Neural progenitor cell (in vitro differentiated cells): ENCODE measurements around the gene HAO2. TPM values are rescaled to one million over a fixed set of nuclear protein-coding genes. Genes with fewer than 3 reads are reported as not detected.

Experiments used
- DNase-seq: peaks from one replicate; pipeline ENCODE4 v3.0.0-alpha.2; 2016; ENCODE audit warnings: low spot score
- H2AFZ ChIP-seq: fragments of 200-600 bp; sonication (generic); replicated peaks from 2 replicates; pipeline ENCODE4 v1.6.1; 2016; ENCODE audit warnings: antibody characterized with exemption
- H3F3A ChIP-seq: fragments of 200-600 bp; sonication (generic); 2 replicates; pipeline ENCODE4 v1.6.1; 2016; ENCODE audit warnings: antibody characterized with exemption, low read depth
- H3K27ac ChIP-seq: fragments of 200-600 bp; sonication (generic); 2 replicates; pipeline ENCODE4 v1.5.1; 2016; ENCODE audit warnings: mild to moderate bottlenecking
- H3K27me3 ChIP-seq: fragments of 200-600 bp; sonication (generic); 2 replicates; pipeline ENCODE4 v1.6.1; 2016; ENCODE audit warnings: mild to moderate bottlenecking, moderate library complexity
- H3K36me3 ChIP-seq: fragments of 200-600 bp; sonication (generic); 2 replicates; pipeline ENCODE4 v1.5.1; 2016
- H3K4me1 ChIP-seq: fragments of 200-600 bp; sonication (generic); 2 replicates; pipeline ENCODE4 v1.6.1; 2016; ENCODE audit warnings: mixed run types
- H3K4me2 ChIP-seq: fragments of 200-600 bp; sonication (generic); 2 replicates; pipeline ENCODE4 v1.6.1; 2016
- H3K4me3 ChIP-seq: fragments of 200-600 bp; sonication (generic); 2 replicates; pipeline ENCODE4 v1.5.1; 2016
- H3K79me2 ChIP-seq: fragments of 200-600 bp; sonication (generic); 2 replicates; pipeline ENCODE4 v1.6.1; 2016; ENCODE audit warnings: low read depth
- H3K9ac ChIP-seq: fragments of 200-600 bp; sonication (generic); 2 replicates; pipeline ENCODE4 v1.6.1; 2016
- H3K9me3 ChIP-seq: fragments of 200-600 bp; sonication (generic); 2 replicates; pipeline ENCODE4 v1.5.1; 2016; ENCODE audit warnings: low read depth
- H4K20me1 ChIP-seq: fragments of 200-600 bp; sonication (generic); 2 replicates; pipeline ENCODE4 v1.6.1; 2016; ENCODE audit warnings: low read depth
- H3K27ac Mint-ChIP-seq: 3 replicates; pipeline ENCODE4 v1.8.0; 2021; ENCODE audit warnings: mixed read lengths
- H3K27me3 Mint-ChIP-seq: 2 replicates; pipeline ENCODE4 v1.8.0; 2022; ENCODE audit warnings: low read depth, mild to moderate bottlenecking, inconsistent platforms, moderate library complexity, mixed read lengths; ENCODE audit not compliant: insufficient read depth
- H3K36me3 Mint-ChIP-seq: 3 replicates; pipeline ENCODE4 v1.8.0; 2021; ENCODE audit warnings: mixed read lengths
- H3K4me1 Mint-ChIP-seq: 3 replicates; pipeline ENCODE4 v1.8.0; 2021; ENCODE audit warnings: mixed read lengths
- H3K4me3 Mint-ChIP-seq: 3 replicates; pipeline ENCODE4 v1.8.0; 2021; ENCODE audit warnings: mild to moderate bottlenecking, moderate library complexity, mixed read lengths
- H3K9me3 Mint-ChIP-seq: 3 replicates; pipeline ENCODE4 v1.8.0; 2020; ENCODE audit warnings: mixed read lengths
- CTCF ChIP-seq: fragments of 200-600 bp; sonication (generic); IDR thresholded peaks from 2 replicates; pipeline ENCODE4 v1.5.1; 2017; ENCODE audit warnings: antibody characterized with exemption, mild to moderate bottlenecking
- EZH2 ChIP-seq: fragments of 200-600 bp; sonication (generic); IDR thresholded peaks from 2 replicates; pipeline ENCODE4 v1.6.1; 2017; ENCODE audit warnings: antibody characterized with exemption, mild to moderate bottlenecking, moderate library complexity
- EZH2phosphoT487 ChIP-seq: fragments of 200-600 bp; sonication (generic); IDR thresholded peaks from 2 replicates; pipeline ENCODE4 v1.6.1; 2017; ENCODE audit warnings: antibody characterized with exemption
- total RNA-seq: library from RNA; depleted of rRNA; stranded (reverse); fragments of >200 nt; gene quantifications from 2 replicates; pipeline ENCODE4 v1.2.3, GENCODE V29; 2015; ENCODE audit warnings: low replicate concordance

Gene HAO2
- total RNA-seq, 1 donor from 2014 or later, result not detected

DNA sequence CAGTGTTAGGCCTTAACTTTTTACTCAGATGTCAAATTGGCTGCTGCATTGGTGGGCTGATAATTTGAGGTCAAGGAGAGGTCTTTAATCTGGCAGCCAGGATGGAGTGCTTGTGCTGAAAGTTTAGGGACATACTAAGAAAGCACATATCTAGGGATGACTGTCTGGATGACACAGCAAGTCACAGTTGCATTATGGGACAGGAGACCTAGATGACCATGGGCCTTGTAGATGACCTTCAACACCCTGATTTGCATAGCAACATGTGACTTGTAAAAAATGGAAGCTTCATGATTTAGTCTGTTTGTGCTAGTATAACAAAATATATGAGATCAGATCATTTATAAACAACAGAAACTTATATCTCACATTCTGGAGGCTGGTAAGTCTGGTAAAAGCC is 28.4 kb downstream of the HAO2 start:
- Histone ChIP-seq H3K27me3 (no peaks in the 10 kb centered on the region), H3K9me3 (no peaks in the 10 kb centered on the region), H3K27ac (no peak overlapping the region), H2AFZ (no peak overlapping the region), H4K20me1 (no peaks in the 10 kb centered on the region), H3K4me3 (no peak overlapping the region), H3K36me3 (no peaks in the 10 kb centered on the region), H3K79me2 (no peaks in the 10 kb centered on the region), H3K4me1 (no peaks in the 10 kb centered on the region), H3K9ac (no peak overlapping the region), H3F3A (no peaks in the 10 kb centered on the region), H3K4me2 (no peak overlapping the region)
- H3K27ac Mint-ChIP-seq, result no peak overlapping the region
- no peak for DNase-seq
- H3K27me3 Mint-ChIP-seq, result no peaks in the 10 kb centered on the region
- no peak overlapping the region for H3K4me3 Mint-ChIP-seq
- H3K9me3 Mint-ChIP-seq, result no peaks in the 10 kb centered on the region
- no peaks in the 10 kb centered on the region for H3K36me3 Mint-ChIP-seq
- TF ChIP-seq EZH2phosphoT487, result no peak
- no peak for TF ChIP-seq CTCF
- no peaks in the 10 kb centered on the region for H3K4me1 Mint-ChIP-seq

GRCh38 chr1:119397986-119398385 is 29.4 kb downstream of the HAO2 start:
- no peak overlapping the region for H3K4me3 Mint-ChIP-seq
- H3K79me2 ChIP-seq, result no peaks in the 10 kb centered on the region
- no peak overlapping the region for H3K4me2 ChIP-seq
- no peaks in the 10 kb centered on the region for H3K9me3 ChIP-seq
- H3K27me3 Mint-ChIP-seq, result no peaks in the 10 kb centered on the region
- H3K27me3 ChIP-seq, result no peaks in the 10 kb centered on the region
- H3K36me3 Mint-ChIP-seq, result no peaks in the 10 kb centered on the region
- H3K4me1 ChIP-seq, result no peaks in the 10 kb centered on the region
- H3K27ac Mint-ChIP-seq, result no peak overlapping the region
- no peaks in the 10 kb centered on the region for H4K20me1 ChIP-seq
- no peak for TF ChIP-seq EZH2phosphoT487
- no peak for TF ChIP-seq EZH2
- TF ChIP-seq CTCF, result no peak
- H3F3A ChIP-seq, result no peaks in the 10 kb centered on the region
- no peaks in the 10 kb centered on the region for H3K9me3 Mint-ChIP-seq
- DNase-seq, result no peak
- H3K4me3 ChIP-seq, result no peak overlapping the region
- H2AFZ ChIP-seq, result no peak overlapping the region
- H3K36me3 ChIP-seq, result no peaks in the 10 kb centered on the region
- H3K4me1 Mint-ChIP-seq, result no peaks in the 10 kb centered on the region
- no peak overlapping the region for H3K9ac ChIP-seq
- H3K27ac ChIP-seq, result no peak overlapping the region

DNA sequence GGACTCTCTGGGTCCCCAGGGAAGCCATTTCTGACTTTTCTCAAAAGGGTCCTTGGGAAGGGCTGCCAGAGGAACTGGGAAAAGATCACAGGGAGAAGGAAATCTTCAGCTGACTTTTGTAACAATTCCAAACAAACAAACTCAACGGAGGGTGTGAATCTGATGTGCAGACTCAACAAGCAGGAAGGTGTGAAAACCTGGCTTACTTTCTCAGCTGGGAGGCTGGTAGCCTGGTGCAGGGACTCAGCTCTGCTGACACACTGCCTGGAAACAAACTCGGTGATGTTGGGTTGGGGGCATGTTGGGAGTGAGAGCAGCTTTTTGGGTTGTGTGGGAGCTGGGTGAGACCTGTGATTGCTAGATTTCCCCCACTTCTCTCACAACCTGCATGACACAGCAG is 36.2 kb downstream of the HAO2 start:
- no peaks in the 10 kb centered on the region for H3K9me3 ChIP-seq
- H3K4me1 Mint-ChIP-seq, result no peaks in the 10 kb centered on the region
- H3K9me3 Mint-ChIP-seq, result peaks cover 2% of the 10 kb centered on the region
- no peaks in the 10 kb centered on the region for H3F3A ChIP-seq
- H4K20me1 ChIP-seq, result no peaks in the 10 kb centered on the region
- peaks cover 2% of the 10 kb centered on the region for H3K27me3 Mint-ChIP-seq
- H3K27ac Mint-ChIP-seq, result no peak overlapping the region
- no peaks in the 10 kb centered on the region for H3K79me2 ChIP-seq
- no peak overlapping the region for H3K4me2 ChIP-seq
- no peaks in the 10 kb centered on the region for H3K4me1 ChIP-seq
- H3K9ac ChIP-seq, result no peak overlapping the region
- H3K27ac ChIP-seq, result no peak overlapping the region
- H3K36me3 Mint-ChIP-seq, result no peaks in the 10 kb centered on the region
- no peak overlapping the region for H3K4me3 ChIP-seq
- DNase-seq, result no peak
- H3K4me3 Mint-ChIP-seq, result no peak overlapping the region
- H3K27me3 ChIP-seq, result no peaks in the 10 kb centered on the region
- no peaks in the 10 kb centered on the region for H3K36me3 ChIP-seq
- no peak overlapping the region for H2AFZ ChIP-seq
- TF ChIP-seq EZH2phosphoT487 (no peak), EZH2 (no peak), CTCF (no peak)

DNA sequence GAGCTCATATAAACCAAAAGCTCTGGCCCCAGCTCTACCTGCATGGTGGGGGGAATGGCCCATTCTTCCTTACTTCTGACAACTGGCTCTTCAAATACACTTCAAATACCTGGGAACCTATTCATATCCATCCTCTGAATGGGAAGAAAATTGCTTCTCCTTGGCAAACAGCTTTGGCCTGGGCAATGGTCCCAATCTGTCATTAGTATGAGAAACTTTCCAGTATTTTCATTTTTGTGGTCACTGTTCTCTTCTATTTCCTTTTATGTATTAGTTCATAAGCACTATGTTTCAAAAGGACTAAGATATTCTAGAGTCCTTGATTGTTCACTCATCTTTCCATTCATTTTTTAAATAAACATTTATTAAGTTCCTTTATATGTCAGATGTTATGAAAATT is 41.1 kb downstream of the HAO2 start:
- no peak overlapping the region for H3K27ac Mint-ChIP-seq
- H3K27me3 ChIP-seq, result no peaks in the 10 kb centered on the region
- H3K4me2 ChIP-seq, result no peak overlapping the region
- H3K9ac ChIP-seq, result no peak overlapping the region
- H3K27ac ChIP-seq, result no peak overlapping the region
- H3K36me3 ChIP-seq, result no peaks in the 10 kb centered on the region
- H3K4me1 ChIP-seq, result no peaks in the 10 kb centered on the region
- H3K4me3 ChIP-seq, result no peak overlapping the region
- no peak for TF ChIP-seq EZH2
- no peak for TF ChIP-seq CTCF
- TF ChIP-seq EZH2phosphoT487, result no peak
- H2AFZ ChIP-seq, result no peak overlapping the region
- peaks cover 2% of the 10 kb centered on the region for H3K27me3 Mint-ChIP-seq
- DNase-seq, result no peak
- H3F3A ChIP-seq, result no peaks in the 10 kb centered on the region
- H3K36me3 Mint-ChIP-seq, result no peaks in the 10 kb centered on the region
- no peaks in the 10 kb centered on the region for H3K4me1 Mint-ChIP-seq
- no peaks in the 10 kb centered on the region for H4K20me1 ChIP-seq
- peaks cover 2% of the 10 kb centered on the region for H3K9me3 Mint-ChIP-seq
- no peaks in the 10 kb centered on the region for H3K9me3 ChIP-seq
- no peak overlapping the region for H3K4me3 Mint-ChIP-seq
- H3K79me2 ChIP-seq, result no peaks in the 10 kb centered on the region
